ENCODE data around the gene MAPK8IP3. TPM values are rescaled to one million over a fixed set of nuclear protein-coding genes. Genes with fewer than 3 reads are reported as not detected.
"Not testable (repeated sequence)": the region's sequence is repeated elsewhere in the genome, so short reads cannot be mapped to it uniquely, and the experiment has no call there.

MAPK8IP3 gene
- total RNA-seq, 1 experiment from 2014 or later, result 59.2 TPM

DNA sequence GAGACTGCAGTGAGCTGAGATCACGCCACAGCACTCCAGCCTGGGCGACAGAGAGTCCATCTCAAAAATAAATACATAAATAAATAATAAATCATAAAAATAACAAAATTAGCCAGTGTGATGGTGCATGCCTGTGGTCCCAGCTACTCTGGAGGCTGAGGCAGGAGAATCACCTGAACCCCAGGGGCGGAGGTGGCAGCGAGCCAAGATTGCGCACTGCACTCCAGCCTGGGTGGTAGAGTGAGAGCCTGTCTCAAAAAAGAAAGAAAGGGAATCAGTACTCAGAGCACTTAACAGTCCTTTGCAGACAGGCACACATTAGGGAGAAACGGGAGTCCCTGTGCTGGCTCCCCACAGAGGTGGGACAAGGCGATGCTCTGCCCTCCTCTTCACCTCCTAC is 25.1 kb downstream of the MAPK8IP3 start:
- DNase-seq, result no peak
- Histone ChIP-seq H3K79me2 (ENCODE audit: low read length) (peaks cover 8% of the 10 kb centered on the region), H3K27ac (ENCODE audit: low read length) (no peak overlapping the region)

DNA sequence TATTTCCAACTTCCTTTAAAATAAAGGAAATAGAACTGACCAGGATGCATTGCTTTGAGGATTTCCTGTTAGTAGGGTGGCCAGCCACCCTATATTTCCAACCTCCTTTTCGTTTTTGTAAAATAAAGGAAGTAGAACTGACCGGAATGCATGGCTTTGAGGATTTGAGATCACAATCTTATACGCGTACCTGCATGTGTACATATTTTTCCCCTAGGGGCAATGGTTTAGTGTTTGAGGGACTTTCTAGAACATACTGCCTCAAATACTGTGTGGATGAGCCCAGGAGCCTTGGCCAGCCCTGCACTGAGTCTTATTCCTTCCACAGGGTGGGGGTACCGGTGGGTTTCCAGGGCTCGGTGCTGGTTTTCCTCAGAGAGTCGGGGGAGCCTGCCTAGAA is 25.6 kb downstream of the MAPK8IP3 start:
- Histone ChIP-seq H3K27me3 (ENCODE audit: low read length) (no peaks in the 10 kb centered on the region), H3K36me3 (ENCODE audit: insufficient read depth, low read length) (peaks cover 39% of the 10 kb centered on the region), H3K79me2 (ENCODE audit: low read length) (peaks cover 6% of the 10 kb centered on the region), H3K9ac (ENCODE audit: low read length) (no peak overlapping the region), H3K4me1 (ENCODE audit: low read length) (no peaks in the 10 kb centered on the region), H3K27ac (ENCODE audit: low read length) (no peak overlapping the region), H3K4me2 (ENCODE audit: low read depth, low read length, poor library complexity, severe bottlenecking) (no peak overlapping the region), H4K20me1 (ENCODE audit: insufficient read depth, low read depth, low read length) (no peaks in the 10 kb centered on the region), H3K9me3 (ENCODE audit: low read length) (peaks cover 4% of the 10 kb centered on the region; the same call in 1 of the 2 replicates), H3K9me2 (replicated peaks; ENCODE audit: insufficient read depth, low read length) (no peaks in the 10 kb centered on the region), H2AFZ (ENCODE audit: low read length) (no peak overlapping the region), H3K4me3 (ENCODE audit: low read length) (no peak overlapping the region)
- no peak for DNase-seq

More for the DNA sequence above, 25.1 kb downstream of the MAPK8IP3 start:
- peaks cover 4% of the 10 kb centered on the region; the same call in 1 of the 2 replicates for H3K9me3 ChIP-seq (ENCODE audit: low read length)
- no peaks in the 10 kb centered on the region for H3K9me2 ChIP-seq (replicated peaks; ENCODE audit: insufficient read depth, low read length)
- peaks cover 39% of the 10 kb centered on the region for H3K36me3 ChIP-seq (ENCODE audit: insufficient read depth, low read length)
- no peaks in the 10 kb centered on the region for H3K4me1 ChIP-seq (ENCODE audit: low read length)
- no peak overlapping the region for H3K4me3 ChIP-seq (ENCODE audit: low read length)
- no peaks in the 10 kb centered on the region for H3K27me3 ChIP-seq (ENCODE audit: low read length)
- H3K4me2 ChIP-seq (ENCODE audit: low read depth, low read length, poor library complexity, severe bottlenecking), result no peak overlapping the region
- H3K9ac ChIP-seq (ENCODE audit: low read length), result no peak overlapping the region
- H4K20me1 ChIP-seq (ENCODE audit: insufficient read depth, low read depth, low read length), result no peaks in the 10 kb centered on the region
- H2AFZ ChIP-seq (ENCODE audit: low read length), result no peak overlapping the region

GRCh38 chr16:1732071-1732470 is 26.1 kb downstream of the MAPK8IP3 start:
- no peak overlapping the region for H3K4me3 ChIP-seq (ENCODE audit: low read length)
- no peak for DNase-seq
- no peaks in the 10 kb centered on the region for H3K9me2 ChIP-seq (replicated peaks; ENCODE audit: insufficient read depth, low read length)
- H3K9me3 ChIP-seq (ENCODE audit: low read length), result peaks cover 4% of the 10 kb centered on the region; the same call in 1 of the 2 replicates
- no peak overlapping the region for H3K4me2 ChIP-seq (ENCODE audit: low read depth, low read length, poor library complexity, severe bottlenecking)
- H3K27ac ChIP-seq (ENCODE audit: low read length), result no peak overlapping the region
- H2AFZ ChIP-seq (ENCODE audit: low read length), result no peak overlapping the region
- H3K9ac ChIP-seq (ENCODE audit: low read length), result no peak overlapping the region
- H3K79me2 ChIP-seq (ENCODE audit: low read length), result peaks cover 3% of the 10 kb centered on the region; the same call in 1 of the 2 replicates
- H3K27me3 ChIP-seq (ENCODE audit: low read length), result no peaks in the 10 kb centered on the region
- H3K4me1 ChIP-seq (ENCODE audit: low read length), result no peaks in the 10 kb centered on the region
- H4K20me1 ChIP-seq (ENCODE audit: insufficient read depth, low read depth, low read length), result no peaks in the 10 kb centered on the region
- H3K36me3 ChIP-seq (ENCODE audit: insufficient read depth, low read length), result peaks cover 36% of the 10 kb centered on the region; the same call in 1 of the 2 replicates

GRCh38 chr16:1732551-1732987 is 26.6 kb downstream of the MAPK8IP3 start:
- H3K9me2 ChIP-seq (replicated peaks; ENCODE audit: insufficient read depth, low read length); DNase-seq; H3K4me2 ChIP-seq (ENCODE audit: low read depth, low read length, poor library complexity, severe bottlenecking); H3K9me3 ChIP-seq (ENCODE audit: low read length); H3K9ac ChIP-seq (ENCODE audit: low read length); H2AFZ ChIP-seq (ENCODE audit: low read length); H3K27me3 ChIP-seq (ENCODE audit: low read length); H3K4me3 ChIP-seq (ENCODE audit: low read length); H3K4me1 ChIP-seq (ENCODE audit: low read length); H3K27ac ChIP-seq (ENCODE audit: low read length); H3K79me2 ChIP-seq (ENCODE audit: low read length); H4K20me1 ChIP-seq (ENCODE audit: insufficient read depth, low read depth, low read length): not testable (repeated sequence)
- H3K36me3 ChIP-seq (ENCODE audit: insufficient read depth, low read length), result peaks cover 34% of the 10 kb centered on the region; the same call in 1 of the 2 replicates

DNA sequence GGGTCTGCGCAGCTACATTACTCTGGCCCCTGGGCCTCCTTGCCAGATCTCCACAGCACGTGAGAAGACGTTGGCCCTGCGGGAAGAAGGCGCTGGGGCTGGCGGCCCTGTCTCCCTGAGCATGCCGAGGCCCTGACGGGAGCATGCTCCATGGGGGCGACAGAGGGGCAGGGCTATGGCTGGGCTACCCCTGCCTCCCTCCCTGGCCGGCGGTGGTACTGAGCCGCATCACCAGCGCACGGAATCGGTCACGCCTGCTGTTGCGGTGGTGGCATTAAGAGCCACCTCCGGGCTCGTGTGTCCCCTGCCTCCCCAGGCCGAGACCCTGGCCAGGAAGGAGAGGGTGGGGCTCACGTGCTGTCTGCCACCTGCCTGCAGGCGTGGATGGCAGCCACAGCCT is 28.1 kb downstream of the MAPK8IP3 start:
- Histone ChIP-seq H3K79me2 (ENCODE audit: low read length) (peaks cover 3% of the 10 kb centered on the region; the same call in 1 of the 2 replicates), H3K9me3 (ENCODE audit: low read length) (peaks cover 4% of the 10 kb centered on the region; the same call in 1 of the 2 replicates), H3K4me3 (ENCODE audit: low read length) (no peak overlapping the region), H3K9ac (ENCODE audit: low read length) (no peak overlapping the region), H2AFZ (ENCODE audit: low read length) (no peak overlapping the region), H3K27me3 (ENCODE audit: low read length) (no peaks in the 10 kb centered on the region), H3K27ac (ENCODE audit: low read length) (no peak overlapping the region), H3K4me1 (ENCODE audit: low read length) (no peaks in the 10 kb centered on the region), H3K36me3 (ENCODE audit: insufficient read depth, low read length) (peaks cover 32% of the 10 kb centered on the region; the same call in 1 of the 2 replicates), H4K20me1 (ENCODE audit: insufficient read depth, low read depth, low read length) (no peaks in the 10 kb centered on the region), H3K9me2 (replicated peaks; ENCODE audit: insufficient read depth, low read length) (no peaks in the 10 kb centered on the region), H3K4me2 (ENCODE audit: low read depth, low read length, poor library complexity, severe bottlenecking) (no peak overlapping the region)
- no peak for DNase-seq

- H3K79me2 ChIP-seq (ENCODE audit: low read length), result peaks cover 3% of the 10 kb centered on the region; the same call in 1 of the 2 replicates
- no peak overlapping the region for H3K27ac ChIP-seq (ENCODE audit: low read length)
- no peak overlapping the region for H3K9ac ChIP-seq (ENCODE audit: low read length)
- peaks cover 32% of the 10 kb centered on the region; the same call in 1 of the 2 replicates for H3K36me3 ChIP-seq (ENCODE audit: insufficient read depth, low read length)
- H4K20me1 ChIP-seq (ENCODE audit: insufficient read depth, low read depth, low read length), result no peaks in the 10 kb centered on the region
- no peak overlapping the region for H2AFZ ChIP-seq (ENCODE audit: low read length)
- no peaks in the 10 kb centered on the region for H3K9me2 ChIP-seq (replicated peaks; ENCODE audit: insufficient read depth, low read length)
- peaks cover 4% of the 10 kb centered on the region; the same call in 1 of the 2 replicates for H3K9me3 ChIP-seq (ENCODE audit: low read length)
- H3K4me1 ChIP-seq (ENCODE audit: low read length), result no peaks in the 10 kb centered on the region
- H3K4me2 ChIP-seq (ENCODE audit: low read depth, low read length, poor library complexity, severe bottlenecking), result no peak overlapping the region
- H3K4me3 ChIP-seq (ENCODE audit: low read length), result no peak overlapping the region
- H3K27me3 ChIP-seq (ENCODE audit: low read length), result no peaks in the 10 kb centered on the region
- DNase-seq, result no peak
These were observed 28.8 kb downstream of the MAPK8IP3 start for GRCh38 chr16:1734816-1735215.

GRCh38 chr16:1740234-1740633 is 34.2 kb downstream of the MAPK8IP3 start:
- H3K4me1 ChIP-seq (ENCODE audit: low read length), result no peaks in the 10 kb centered on the region
- no peaks in the 10 kb centered on the region for H3K9me2 ChIP-seq (replicated peaks; ENCODE audit: insufficient read depth, low read length)
- H3K9ac ChIP-seq (ENCODE audit: low read length), result no peak overlapping the region
- H3K9me3 ChIP-seq (ENCODE audit: low read length), result peaks cover 4% of the 10 kb centered on the region; the same call in 1 of the 2 replicates
- no peaks in the 10 kb centered on the region for H4K20me1 ChIP-seq (ENCODE audit: insufficient read depth, low read depth, low read length)
- no peaks in the 10 kb centered on the region for H3K79me2 ChIP-seq (ENCODE audit: low read length)
- no peak for DNase-seq
- no peak overlapping the region for H3K4me3 ChIP-seq (ENCODE audit: low read length)
- H3K27me3 ChIP-seq (ENCODE audit: low read length), result no peaks in the 10 kb centered on the region
- H3K27ac ChIP-seq (ENCODE audit: low read length), result no peak overlapping the region
- no peak overlapping the region for H3K4me2 ChIP-seq (ENCODE audit: low read depth, low read length, poor library complexity, severe bottlenecking)
- H3K36me3 ChIP-seq (ENCODE audit: insufficient read depth, low read length), result no peaks in the 10 kb centered on the region
- no peak overlapping the region for H2AFZ ChIP-seq (ENCODE audit: low read length)

DNA sequence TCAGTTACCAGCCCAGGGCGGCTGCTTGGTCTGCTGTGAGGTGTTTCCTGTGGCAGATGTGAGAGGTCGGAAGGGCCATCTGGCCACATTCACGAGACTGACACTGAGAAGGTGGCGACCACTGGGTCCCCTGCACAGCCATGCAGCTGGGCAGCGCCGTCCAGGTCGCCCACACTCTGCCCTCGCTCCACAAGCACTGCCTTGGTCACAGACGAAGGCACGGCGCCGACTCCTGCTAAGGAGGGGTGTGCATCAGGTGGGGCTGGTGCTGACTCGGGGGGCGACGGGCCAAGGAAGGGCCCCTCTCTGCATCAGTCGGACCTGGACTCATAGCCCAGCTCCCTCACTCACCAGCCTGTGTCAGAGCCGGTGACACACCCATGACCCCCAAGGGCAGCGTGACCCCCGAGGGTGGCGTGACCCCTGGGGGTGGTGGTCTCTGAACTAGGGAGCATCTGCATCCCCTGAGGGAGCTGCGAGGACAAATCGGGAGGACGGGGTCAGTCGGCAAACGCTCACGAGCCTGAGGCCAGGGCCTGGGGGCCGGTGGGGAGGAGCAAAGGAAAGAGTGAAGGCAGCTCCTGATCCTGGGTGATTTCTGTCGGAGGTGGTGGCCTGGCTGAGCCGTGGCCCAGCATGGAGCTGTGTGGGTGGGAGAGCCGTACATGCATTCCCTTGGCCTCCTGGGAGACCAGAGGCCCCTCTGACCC is 34.9 kb downstream of the MAPK8IP3 start:
- Histone ChIP-seq H3K9me3 (ENCODE audit: low read length) (no peaks in the 10 kb centered on the region; the same call in 1 of the 2 replicates), H3K36me3 (ENCODE audit: insufficient read depth, low read length) (no peaks in the 10 kb centered on the region), H3K9me2 (replicated peaks; ENCODE audit: insufficient read depth, low read length) (no peaks in the 10 kb centered on the region), H4K20me1 (ENCODE audit: insufficient read depth, low read depth, low read length) (no peaks in the 10 kb centered on the region), H3K4me3 (ENCODE audit: low read length) (no peak overlapping the region), H3K79me2 (ENCODE audit: low read length) (no peaks in the 10 kb centered on the region), H3K4me1 (ENCODE audit: low read length) (no peaks in the 10 kb centered on the region), H3K9ac (ENCODE audit: low read length) (no peak overlapping the region), H3K27me3 (ENCODE audit: low read length) (no peaks in the 10 kb centered on the region), H3K27ac (ENCODE audit: low read length) (no peak overlapping the region), H3K4me2 (ENCODE audit: low read depth, low read length, poor library complexity, severe bottlenecking) (no peak overlapping the region), H2AFZ (ENCODE audit: low read length) (no peak overlapping the region)
- no peak for DNase-seq

Measured in Karpas-422 (cell line).